Liver (tissue), 9 donors: ENCODE measurements around the gene RGS12. TPM values are rescaled to one million over a fixed set of nuclear protein-coding genes. Genes with fewer than 3 reads are reported as not detected.

ENCODE experiments used
- DNase-seq: peaks from one replicate; pipeline ENCODE4 v3.0.0-alpha.2; 2017; ENCODE audit warnings: low spot score
- H3K27ac ChIP-seq, 2 donors: one replicate each; pipeline ENCODE4 v1.7.0; 2013; ENCODE audit warnings: inconsistent platforms in 2 of 2, low read length in 2 of 2, control low read depth in 1 of 2, low read depth in 1 of 2, mild to moderate bottlenecking in 1 of 2
- H3K27me3 ChIP-seq, 4 donors: one replicate each; pipeline versions ENCODE4 v1.6.1 to v1.7.0; 2013; ENCODE audit warnings: low read length in 3 of 4, inconsistent platforms in 1 of 4, mild to moderate bottlenecking in 1 of 4, moderate library complexity in 1 of 4; ENCODE audit not compliant: control insufficient read depth in 4 of 4, insufficient read depth in 4 of 4
- H3K36me3 ChIP-seq, 4 donors: one replicate each; pipeline versions ENCODE4 v1.6.1 to v1.7.0; 2013; ENCODE audit warnings: low read length in 3 of 4, mild to moderate bottlenecking in 3 of 4, low read depth in 1 of 4, moderate library complexity in 1 of 4; ENCODE audit not compliant: control insufficient read depth in 4 of 4, insufficient read depth in 3 of 4
- H3K4me1 ChIP-seq, 4 donors: one replicate each; pipeline versions ENCODE4 v1.6.1 to v1.7.0; 2013; ENCODE audit warnings: low read length in 3 of 4, mild to moderate bottlenecking in 3 of 4, moderate library complexity in 1 of 4; ENCODE audit not compliant: control insufficient read depth in 4 of 4, insufficient read depth in 4 of 4
- H3K4me3 ChIP-seq, 3 donors: one replicate each; pipeline versions ENCODE4 v1.6.1 to v1.7.0; 2013; ENCODE audit warnings: low read length in 3 of 3, control low read depth in 1 of 3, low read depth in 1 of 3, mild to moderate bottlenecking in 1 of 3
- H3K9ac ChIP-seq, 2 donors: one replicate each; pipeline ENCODE4 v1.7.0; 2013; ENCODE audit warnings: low read length in 2 of 2, mild to moderate bottlenecking in 2 of 2, moderate library complexity in 2 of 2, control low read depth in 1 of 2, low read depth in 1 of 2
- H3K9me3 ChIP-seq, 4 donors: one replicate each; pipeline versions ENCODE4 v1.6.1 to v1.7.0; 2013; ENCODE audit warnings: low read length in 3 of 4; ENCODE audit not compliant: control insufficient read depth in 4 of 4
- CTCF ChIP-seq: fragments of 150-350 bp; IDR thresholded peaks from 2 replicates; pipeline ENCODE4 v1.5.1; 2017; ENCODE audit warnings: improper control_type of control experiment, low read depth, low read length; ENCODE audit not compliant: missing input control
- EGR1 ChIP-seq, 2 donors: IDR thresholded peaks; 2 replicates each; pipeline ENCODE4 v1.6.1; 2016 to 2018; ENCODE audit warnings: antibody characterized with exemption in 2 of 2, low read depth in 2 of 2
- FOXA1 ChIP-seq: IDR thresholded peaks from 2 replicates; pipeline ENCODE4 v1.6.1; 2016; ENCODE audit warnings: antibody characterized with exemption
- FOXA2 ChIP-seq: IDR thresholded peaks from 2 replicates; pipeline ENCODE4 v1.6.1; 2016; ENCODE audit warnings: antibody characterized with exemption
- GABPA ChIP-seq, 2 donors: IDR thresholded peaks in 1 of 2; conservative IDR thresholded peaks in 1 of 2; 2 replicates each; pipeline ENCODE4 v1.6.1; 2016; ENCODE audit warnings: antibody characterized with exemption in 2 of 2, mild to moderate bottlenecking in 1 of 2, moderate library complexity in 1 of 2
- HNF4A ChIP-seq, 2 donors: conservative IDR thresholded peaks; 2 replicates each; pipeline ENCODE4 v1.6.1; 2016; ENCODE audit warnings: antibody characterized with exemption in 2 of 2, mild to moderate bottlenecking in 2 of 2
- HNF4G ChIP-seq: IDR thresholded peaks from 2 replicates; pipeline ENCODE4 v1.6.1; 2016; ENCODE audit warnings: antibody characterized with exemption
- JUND ChIP-seq, 2 donors: IDR thresholded peaks; 2 replicates each; pipeline ENCODE4 v1.6.1; 2016; ENCODE audit warnings: antibody characterized with exemption in 2 of 2
- NR2F2 ChIP-seq: IDR thresholded peaks from 2 replicates; pipeline ENCODE4 v1.6.1; 2016; ENCODE audit warnings: antibody characterized with exemption
- RAD21 ChIP-seq, 2 donors: IDR thresholded peaks; 2 replicates each; pipeline ENCODE4 v1.6.1; 2016; ENCODE audit warnings: antibody characterized with exemption in 2 of 2, mild to moderate bottlenecking in 2 of 2
- RXRA ChIP-seq, 2 donors: IDR thresholded peaks; 2 replicates each; pipeline ENCODE4 v1.6.1; 2017 to 2018; ENCODE audit warnings: antibody characterized with exemption in 2 of 2, mild to moderate bottlenecking in 1 of 2
- SP1 ChIP-seq: IDR thresholded peaks from 2 replicates; pipeline ENCODE4 v1.6.1; 2018; ENCODE audit warnings: antibody characterized with exemption, mild to moderate bottlenecking
- TAF1 ChIP-seq: conservative IDR thresholded peaks from 2 replicates; pipeline ENCODE4 v1.6.1; 2016; ENCODE audit warnings: antibody characterized with exemption, mild to moderate bottlenecking
- YY1 ChIP-seq: IDR thresholded peaks from 2 replicates; pipeline ENCODE4 v1.6.1; 2016; ENCODE audit warnings: antibody characterized with exemption, mild to moderate bottlenecking
- WGBS: extraction: QIAGEN DNeasy Blood & Tissue Kit; methylation state at CpG from one replicate; pipeline ENCODE4 v1.1.7; 2013; 5-methylcytosine and 5-hydroxymethylcytosine counted together
- polyA plus RNA-seq, 2 donors: library from polyadenylated mRNA; stranded (reverse) in 1 of 2; unstranded in 1 of 2; fragments of 200-250 nt in 1 of 2; fragments of >200 nt in 1 of 2; fragmentation: Nextera tagmentation in 1 of 2; extraction: Ambion mirVana in 1 of 2; gene quantifications; one replicate each; pipeline versions ENCODE4 v1.2.1 to v1.2.3, GENCODE V29; 2013 to 2015
- total RNA-seq, 2 donors: library from RNA; depleted of rRNA; stranded (reverse); fragments of >200 nt; gene quantifications; one replicate each; pipeline ENCODE4 v1.2.3, GENCODE V29; 2014
- TF ChIP-seq, protein P1 (sequence below): IDR thresholded peaks from 2 replicates; pipeline ENCODE4 v1.6.1; 2016; ENCODE audit warnings: antibody characterized with exemption
- TF ChIP-seq, protein P2 (sequence below): IDR thresholded peaks from 2 replicates; pipeline ENCODE4 v1.6.1; 2016; ENCODE audit warnings: antibody characterized with exemption
- TF ChIP-seq, protein P3 (sequence below): IDR thresholded peaks from 2 replicates; pipeline ENCODE4 v1.6.1; 2016; ENCODE audit warnings: antibody characterized with exemption, mild to moderate bottlenecking
- donor health status: healthy.
- donor health status: healthy.
- donor health status: healthy.
- donor health status: healthy.
- donor health status: healthy.

RGS12 gene
- total and polyA plus RNA-seq, 4 donors, result 6.4 to 23.2 (median 11.5) TPM

- WGBS, result 90% methylated on average over 28 of the region's 28 CpGs
- DNase-seq, result no peak
- Histone ChIP-seq H3K9ac (no peak overlapping the region), H3K27me3 (no peaks in the 10 kb centered on the region), H3K9me3 (no peaks in the 10 kb centered on the region), H3K27ac (no peak overlapping the region), H3K4me3 (no peak overlapping the region), H3K36me3 (no peaks in the 10 kb centered on the region), H3K4me1 (no peaks in the 10 kb centered on the region)
- TF ChIP-seq RXRA (IDR thresholded peaks at IDR 0.05), result no peak
Observed at GRCh38 chr4:3263053-3263875, 29.6 kb upstream of the RGS12 start.

DNA sequence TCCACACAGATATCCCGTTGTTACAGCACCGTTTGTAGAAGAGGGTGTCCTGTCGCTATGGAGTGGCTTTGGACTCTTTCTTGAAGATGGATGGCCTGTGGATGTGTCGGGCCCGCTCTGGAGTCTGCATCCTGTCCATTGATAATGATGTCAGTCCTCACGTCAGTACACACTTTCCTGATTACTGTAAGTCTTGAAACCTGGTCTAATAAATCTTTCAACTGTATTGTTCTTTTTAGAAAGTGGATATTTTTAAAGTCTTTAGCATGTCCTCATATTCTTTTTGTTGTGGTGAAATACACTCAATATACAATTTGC is 29.0 kb upstream of the RGS12 start:
- TF ChIP-seq NR2F2, result no peak
- no peak for TF ChIP-seq JUND (IDR thresholded peaks at IDR 0.05)
- no peak for TF ChIP-seq HNF4A (conservative IDR thresholded peaks at IDR 0.05)
- TF ChIP-seq FOXA2, result no peak
- TF ChIP-seq, protein P1, sequence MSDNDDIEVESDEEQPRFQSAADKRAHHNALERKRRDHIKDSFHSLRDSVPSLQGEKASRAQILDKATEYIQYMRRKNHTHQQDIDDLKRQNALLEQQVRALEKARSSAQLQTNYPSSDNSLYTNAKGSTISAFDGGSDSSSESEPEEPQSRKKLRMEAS, result no peak
- no peak for TF ChIP-seq YY1
- TF ChIP-seq, protein P2, sequence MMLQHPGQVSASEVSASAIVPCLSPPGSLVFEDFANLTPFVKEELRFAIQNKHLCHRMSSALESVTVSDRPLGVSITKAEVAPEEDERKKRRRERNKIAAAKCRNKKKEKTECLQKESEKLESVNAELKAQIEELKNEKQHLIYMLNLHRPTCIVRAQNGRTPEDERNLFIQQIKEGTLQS, result no peak
- TF ChIP-seq GABPA (IDR thresholded peaks at IDR 0.05 in 1 of 2, conservative IDR thresholded peaks at IDR 0.05 in 1 of 2), result no peak
- TF ChIP-seq SP1, result no peak
- no peak for TF ChIP-seq RXRA (IDR thresholded peaks at IDR 0.05)
- no peak for TF ChIP-seq CTCF
- TF ChIP-seq TAF1, result no peak
- no peak for TF ChIP-seq FOXA1
- TF ChIP-seq RAD21 (IDR thresholded peaks at IDR 0.05), result no peak
- no peak for TF ChIP-seq HNF4G
- no peak for TF ChIP-seq EGR1 (IDR thresholded peaks at IDR 0.05; ENCODE audit: low read depth in 2 of 2)
- TF ChIP-seq, protein P3, sequence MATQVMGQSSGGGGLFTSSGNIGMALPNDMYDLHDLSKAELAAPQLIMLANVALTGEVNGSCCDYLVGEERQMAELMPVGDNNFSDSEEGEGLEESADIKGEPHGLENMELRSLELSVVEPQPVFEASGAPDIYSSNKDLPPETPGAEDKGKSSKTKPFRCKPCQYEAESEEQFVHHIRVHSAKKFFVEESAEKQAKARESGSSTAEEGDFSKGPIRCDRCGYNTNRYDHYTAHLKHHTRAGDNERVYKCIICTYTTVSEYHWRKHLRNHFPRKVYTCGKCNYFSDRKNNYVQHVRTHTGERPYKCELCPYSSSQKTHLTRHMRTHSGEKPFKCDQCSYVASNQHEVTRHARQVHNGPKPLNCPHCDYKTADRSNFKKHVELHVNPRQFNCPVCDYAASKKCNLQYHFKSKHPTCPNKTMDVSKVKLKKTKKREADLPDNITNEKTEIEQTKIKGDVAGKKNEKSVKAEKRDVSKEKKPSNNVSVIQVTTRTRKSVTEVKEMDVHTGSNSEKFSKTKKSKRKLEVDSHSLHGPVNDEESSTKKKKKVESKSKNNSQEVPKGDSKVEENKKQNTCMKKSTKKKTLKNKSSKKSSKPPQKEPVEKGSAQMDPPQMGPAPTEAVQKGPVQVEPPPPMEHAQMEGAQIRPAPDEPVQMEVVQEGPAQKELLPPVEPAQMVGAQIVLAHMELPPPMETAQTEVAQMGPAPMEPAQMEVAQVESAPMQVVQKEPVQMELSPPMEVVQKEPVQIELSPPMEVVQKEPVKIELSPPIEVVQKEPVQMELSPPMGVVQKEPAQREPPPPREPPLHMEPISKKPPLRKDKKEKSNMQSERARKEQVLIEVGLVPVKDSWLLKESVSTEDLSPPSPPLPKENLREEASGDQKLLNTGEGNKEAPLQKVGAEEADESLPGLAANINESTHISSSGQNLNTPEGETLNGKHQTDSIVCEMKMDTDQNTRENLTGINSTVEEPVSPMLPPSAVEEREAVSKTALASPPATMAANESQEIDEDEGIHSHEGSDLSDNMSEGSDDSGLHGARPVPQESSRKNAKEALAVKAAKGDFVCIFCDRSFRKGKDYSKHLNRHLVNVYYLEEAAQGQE, result no peak
- Histone ChIP-seq H3K9ac (no peak overlapping the region), H3K36me3 (no peaks in the 10 kb centered on the region), H3K4me3 (no peak overlapping the region), H3K27ac (no peak overlapping the region), H3K4me1 (no peaks in the 10 kb centered on the region), H3K9me3 (no peaks in the 10 kb centered on the region), H3K27me3 (no peaks in the 10 kb centered on the region)
- DNase-seq, result no peak
- 67% methylated on average over 6 of the region's 6 CpGs for WGBS
